NT2/D1 (cell line): ENCODE data around the gene PPA2.

Source experiments
- DNase-seq: peaks from one replicate; pipeline ENCODE4 v3.0.0-alpha.2; 2011; ENCODE audit warnings: low read depth, low spot score
- H3K27me3 ChIP-seq: 2 replicates; pipeline ENCODE4 v1.6.0; 2011; ENCODE audit warnings: mild to moderate bottlenecking; ENCODE audit not compliant: insufficient read length, insufficient read depth
- H3K36me3 ChIP-seq: 2 replicates; pipeline ENCODE4 v1.6.1; 2011; ENCODE audit warnings: mild to moderate bottlenecking, low read length, mixed read lengths; ENCODE audit not compliant: insufficient read depth, insufficient read length
- H3K4me1 ChIP-seq: 2 replicates; pipeline ENCODE4 v1.5.1; 2011; ENCODE audit not compliant: insufficient read depth, insufficient read length
- H3K4me3 ChIP-seq: 2 replicates; pipeline ENCODE4 v1.5.1; 2011; ENCODE audit warnings: low read depth; ENCODE audit not compliant: insufficient read length
- H3K9ac ChIP-seq: 2 replicates; pipeline ENCODE4 v1.6.0; 2011; ENCODE audit warnings: low read depth; ENCODE audit not compliant: insufficient read length
- H3K9me3 ChIP-seq: 2 replicates; pipeline ENCODE4 v1.5.1; 2011; ENCODE audit warnings: mild to moderate bottlenecking, low read length; ENCODE audit not compliant: insufficient read depth
- SUZ12 ChIP-seq: IDR thresholded peaks from 2 replicates; pipeline ENCODE4 v1.6.1; 2011; ENCODE audit not compliant: insufficient read length, insufficient read depth; ENCODE audit errors: extremely low read depth
- YY1 ChIP-seq: IDR thresholded peaks from 2 replicates; pipeline ENCODE4 v1.6.1; 2011; ENCODE audit not compliant: insufficient read length, insufficient read depth
- ZNF274 ChIP-seq: IDR thresholded peaks from 2 replicates; pipeline ENCODE4 v1.6.1; 2011; ENCODE audit warnings: mild to moderate bottlenecking, low read depth, low read length

Gene PPA2

DNA sequence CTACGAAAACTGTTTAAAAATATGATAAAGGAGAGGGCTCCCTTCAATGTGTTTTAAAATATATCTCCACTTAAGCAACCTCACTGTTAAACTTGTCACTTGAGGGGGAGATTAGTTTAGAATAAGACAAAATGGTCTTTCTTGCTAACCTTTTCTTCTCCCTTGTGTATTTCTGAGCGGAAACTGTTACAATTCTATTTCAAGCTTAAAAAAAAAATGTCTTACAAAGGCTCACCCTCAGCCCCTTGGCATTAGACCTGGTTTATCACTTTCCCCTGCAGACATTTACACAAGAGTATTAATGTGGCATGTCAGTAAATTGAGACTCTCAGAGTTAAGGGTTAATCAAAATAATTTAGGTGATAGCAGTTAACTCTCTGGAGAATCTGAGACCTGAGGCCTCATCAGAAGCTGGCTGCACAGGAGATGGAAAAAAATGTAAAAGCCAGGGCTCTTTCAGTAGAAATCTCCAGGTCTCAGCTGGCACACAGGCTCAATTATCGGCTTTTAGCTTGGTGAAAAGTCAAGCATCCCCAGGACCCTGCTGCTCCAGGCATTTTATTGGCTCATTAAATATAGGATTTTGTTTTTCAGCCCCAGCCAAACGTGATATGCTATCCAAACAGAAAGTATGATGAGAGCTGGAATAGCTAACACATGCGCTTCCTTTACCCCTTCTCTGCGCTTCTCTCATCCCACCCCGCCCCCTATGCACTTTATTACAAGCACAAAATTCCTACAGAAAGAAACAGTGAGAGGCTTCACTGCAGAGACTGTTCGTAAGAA is 130.5 kb downstream of the PPA2 start:
- Histone ChIP-seq H3K4me1 (no peaks in the 10 kb centered on the region), H3K4me3 (no peak overlapping the region), H3K9me3 (no peaks in the 10 kb centered on the region), H3K36me3 (no peaks in the 10 kb centered on the region), H3K27me3 (no peaks in the 10 kb centered on the region), H3K9ac (no peak overlapping the region)
- no peak for DNase-seq
- TF ChIP-seq SUZ12, result no peak
- TF ChIP-seq YY1, result no peak
- TF ChIP-seq ZNF274, result no peak

DNA sequence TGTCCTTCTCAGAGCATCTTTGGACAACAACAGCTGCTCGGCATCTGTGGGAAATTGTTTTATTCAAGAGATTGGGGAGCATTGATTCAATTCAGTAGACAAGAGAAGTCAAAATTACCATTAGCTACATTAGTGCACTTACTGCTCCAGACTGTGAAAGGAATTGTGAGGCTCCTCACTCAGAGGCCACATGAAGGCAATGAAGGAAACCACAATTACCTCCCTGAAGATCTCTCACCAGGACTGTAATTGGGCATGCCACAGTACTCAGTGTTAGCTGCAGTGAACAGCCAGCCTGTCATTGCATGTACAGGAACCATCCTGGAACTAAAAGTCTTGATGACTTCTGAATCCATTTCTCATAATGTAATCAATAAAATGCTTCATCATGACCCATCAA is 144.8 kb downstream of the PPA2 start:
- DNase-seq, result no peak
- Histone ChIP-seq H3K27me3 (no peaks in the 10 kb centered on the region), H3K36me3 (no peaks in the 10 kb centered on the region), H3K9me3 (no peaks in the 10 kb centered on the region), H3K4me1 (no peaks in the 10 kb centered on the region), H3K4me3 (no peak overlapping the region), H3K9ac (no peak overlapping the region)
- TF ChIP-seq ZNF274, result no peak
- no peak for TF ChIP-seq SUZ12
- TF ChIP-seq YY1, result no peak

GRCh38 chr4:105327956-105328355 is 145.9 kb downstream of the PPA2 start:
- no peak overlapping the region for H3K4me3 ChIP-seq
- DNase-seq, result no peak
- H3K9me3 ChIP-seq, result no peaks in the 10 kb centered on the region
- H3K4me1 ChIP-seq, result no peaks in the 10 kb centered on the region
- H3K27me3 ChIP-seq, result no peaks in the 10 kb centered on the region
- no peak overlapping the region for H3K9ac ChIP-seq
- TF ChIP-seq ZNF274, result no peak
- no peak for TF ChIP-seq YY1
- TF ChIP-seq SUZ12, result no peak
- no peaks in the 10 kb centered on the region for H3K36me3 ChIP-seq

GRCh38 chr4:105327222-105327621 is 146.6 kb downstream of the PPA2 start:
- TF ChIP-seq SUZ12 (no peak), YY1 (no peak), ZNF274 (no peak)
- H3K4me1 ChIP-seq, result no peaks in the 10 kb centered on the region
- DNase-seq, result no peak

More at GRCh38 chr4:105327222-105327621, 146.6 kb downstream of the PPA2 start:
- H3K27me3 ChIP-seq, result no peaks in the 10 kb centered on the region
- H3K4me3 ChIP-seq, result no peak overlapping the region
- no peak overlapping the region for H3K9ac ChIP-seq
- H3K9me3 ChIP-seq, result no peaks in the 10 kb centered on the region
- no peaks in the 10 kb centered on the region for H3K36me3 ChIP-seq
